ENCODE measurements around the gene BTBD8. TPM values are rescaled to one million over a fixed set of nuclear protein-coding genes. Genes with fewer than 3 reads are reported as not detected.

BTBD8 gene
- total RNA-seq, 1 experiment from 2014 or later, result 3.9 TPM

DNA sequence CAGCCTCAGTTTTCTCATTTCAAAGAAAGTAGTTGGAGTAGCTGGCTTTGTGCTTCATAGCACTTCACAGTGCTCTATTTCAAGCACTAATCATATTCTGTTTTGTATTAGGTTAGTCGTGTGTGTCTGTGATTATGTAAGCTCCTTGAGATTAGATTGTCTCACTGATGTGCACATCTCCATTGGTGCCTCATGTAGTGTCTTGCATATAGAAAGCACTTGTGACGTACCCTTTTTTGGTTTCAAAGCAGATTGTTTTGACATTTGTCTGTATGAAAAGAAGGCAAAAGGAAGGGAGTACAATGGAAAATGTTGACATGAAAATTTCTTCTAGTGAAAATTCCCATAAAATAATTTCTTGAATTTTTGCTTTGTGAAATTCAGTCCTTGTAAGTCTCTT lies 13.9 kb downstream of the BTBD8 start:
- CTCF ChIA-PET, result no interaction called here
- no peak overlapping the region for H3K4me3 ChIP-seq (ENCODE audit: low read length)
- POLR2A ChIA-PET (ENCODE audit: unreplicated experiment), result no interaction called here

GRCh38 chr1:92094595-92094994 lies 14.4 kb downstream of the BTBD8 start:
- no TSS peak for BruUV-seq (replicated peaks)
- no peak overlapping the region for H3K9ac ChIP-seq (ENCODE audit: low read length)
- H3K79me2 ChIP-seq (ENCODE audit: low read length), result no peaks in the 10 kb centered on the region
- CTCF ChIA-PET, result no interaction called here
- no peak overlapping the region for H3K4me2 ChIP-seq (ENCODE audit: low read length)
- no peaks in the 10 kb centered on the region for H4K20me1 ChIP-seq (ENCODE audit: low read length)
- intact Hi-C loops (cut with micrococcal nuclease), result no loop called here
- POLR2A ChIA-PET (ENCODE audit: unreplicated experiment), result no interaction called here
- H3K9me3 ChIP-seq (ENCODE audit: low read length), result no peaks in the 10 kb centered on the region
- no peaks in the 10 kb centered on the region for H3K9me2 ChIP-seq (replicated peaks; ENCODE audit: low read length)
- no peaks in the 10 kb centered on the region for H3K36me3 ChIP-seq (ENCODE audit: low read depth, low read length)
- H3K27ac ChIP-seq (ENCODE audit: low read length), result no peak overlapping the region
- H3K4me1 ChIP-seq (ENCODE audit: insufficient read depth, low read length), result no peaks in the 10 kb centered on the region
- TF ChIP-seq, protein P1, sequence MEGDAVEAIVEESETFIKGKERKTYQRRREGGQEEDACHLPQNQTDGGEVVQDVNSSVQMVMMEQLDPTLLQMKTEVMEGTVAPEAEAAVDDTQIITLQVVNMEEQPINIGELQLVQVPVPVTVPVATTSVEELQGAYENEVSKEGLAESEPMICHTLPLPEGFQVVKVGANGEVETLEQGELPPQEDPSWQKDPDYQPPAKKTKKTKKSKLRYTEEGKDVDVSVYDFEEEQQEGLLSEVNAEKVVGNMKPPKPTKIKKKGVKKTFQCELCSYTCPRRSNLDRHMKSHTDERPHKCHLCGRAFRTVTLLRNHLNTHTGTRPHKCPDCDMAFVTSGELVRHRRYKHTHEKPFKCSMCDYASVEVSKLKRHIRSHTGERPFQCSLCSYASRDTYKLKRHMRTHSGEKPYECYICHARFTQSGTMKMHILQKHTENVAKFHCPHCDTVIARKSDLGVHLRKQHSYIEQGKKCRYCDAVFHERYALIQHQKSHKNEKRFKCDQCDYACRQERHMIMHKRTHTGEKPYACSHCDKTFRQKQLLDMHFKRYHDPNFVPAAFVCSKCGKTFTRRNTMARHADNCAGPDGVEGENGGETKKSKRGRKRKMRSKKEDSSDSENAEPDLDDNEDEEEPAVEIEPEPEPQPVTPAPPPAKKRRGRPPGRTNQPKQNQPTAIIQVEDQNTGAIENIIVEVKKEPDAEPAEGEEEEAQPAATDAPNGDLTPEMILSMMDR (conservative IDR thresholded peaks at IDR 0.05; ENCODE audit: low read depth, low read length), result no peak
- TF ChIP-seq EZH2 (IDR thresholded peaks at IDR 0.05; ENCODE audit: low read length, unreplicated experiment) (no peak), EZH2phosphoT487 (IDR thresholded peaks at IDR 0.05; ENCODE audit: borderline replicate concordance, low read length) (no peak)
- no peak overlapping the region for H2AFZ ChIP-seq (ENCODE audit: low read length)
- no peak overlapping the region for H3K4me3 ChIP-seq (ENCODE audit: low read length)
- H3F3A ChIP-seq (ENCODE audit: low read length, unreplicated experiment), result no peaks in the 10 kb centered on the region
- ATAC-seq (no peak), DNase-seq (no peak)
- no peaks in the 10 kb centered on the region for H3K27me3 ChIP-seq (ENCODE audit: low read length)

More for the DNA sequence above, 13.9 kb downstream of the BTBD8 start:
- Histone ChIP-seq H3K9me3 (ENCODE audit: low read length) (no peaks in the 10 kb centered on the region), H3K27ac (ENCODE audit: low read length) (no peak overlapping the region), H3K4me1 (ENCODE audit: insufficient read depth, low read length) (no peaks in the 10 kb centered on the region), H3K79me2 (ENCODE audit: low read length) (no peaks in the 10 kb centered on the region), H4K20me1 (ENCODE audit: low read length) (no peaks in the 10 kb centered on the region), H3F3A (ENCODE audit: low read length, unreplicated experiment) (no peaks in the 10 kb centered on the region), H3K4me2 (ENCODE audit: low read length) (no peak overlapping the region), H3K9me2 (replicated peaks; ENCODE audit: low read length) (no peaks in the 10 kb centered on the region), H3K27me3 (ENCODE audit: low read length) (no peaks in the 10 kb centered on the region), H2AFZ (ENCODE audit: low read length) (no peak overlapping the region), H3K36me3 (ENCODE audit: low read depth, low read length) (no peaks in the 10 kb centered on the region), H3K9ac (ENCODE audit: low read length) (no peak overlapping the region)
- DNase-seq (no peak), ATAC-seq (no peak)
- no peak for TF ChIP-seq EZH2phosphoT487 (IDR thresholded peaks at IDR 0.05; ENCODE audit: borderline replicate concordance, low read length)
- TF ChIP-seq EZH2 (IDR thresholded peaks at IDR 0.05; ENCODE audit: low read length, unreplicated experiment), result no peak
- TF ChIP-seq, protein P1 (conservative IDR thresholded peaks at IDR 0.05; ENCODE audit: low read depth, low read length), result no peak
- intact Hi-C loops (cut with micrococcal nuclease), result no loop called here
- BruUV-seq (replicated peaks), result no TSS peak

- Histone ChIP-seq H3K79me2 (ENCODE audit: low read length) (no peaks in the 10 kb centered on the region), H3K4me2 (ENCODE audit: low read length) (no peak overlapping the region), H3K9ac (ENCODE audit: low read length) (no peak overlapping the region), H3K36me3 (ENCODE audit: low read depth, low read length) (no peaks in the 10 kb centered on the region), H3K9me2 (replicated peaks; ENCODE audit: low read length) (no peaks in the 10 kb centered on the region), H3K4me3 (ENCODE audit: low read length) (no peak overlapping the region), H2AFZ (ENCODE audit: low read length) (no peak overlapping the region), H3K9me3 (ENCODE audit: low read length) (no peaks in the 10 kb centered on the region), H3K4me1 (ENCODE audit: insufficient read depth, low read length) (no peaks in the 10 kb centered on the region), H3K27me3 (ENCODE audit: low read length) (no peaks in the 10 kb centered on the region), H3F3A (ENCODE audit: low read length, unreplicated experiment) (no peaks in the 10 kb centered on the region), H3K27ac (ENCODE audit: low read length) (no peak overlapping the region), H4K20me1 (ENCODE audit: low read length) (no peaks in the 10 kb centered on the region)
- CTCF ChIA-PET, result no interaction called here
- DNase-seq (no peak), ATAC-seq (no peak)
- intact Hi-C loops (cut with micrococcal nuclease), result no loop called here
- BruUV-seq (replicated peaks), result no TSS peak
- no peak for TF ChIP-seq EZH2phosphoT487 (IDR thresholded peaks at IDR 0.05; ENCODE audit: borderline replicate concordance, low read length)
- TF ChIP-seq, protein P1 (conservative IDR thresholded peaks at IDR 0.05; ENCODE audit: low read depth, low read length), result no peak
- no peak for TF ChIP-seq EZH2 (IDR thresholded peaks at IDR 0.05; ENCODE audit: low read length, unreplicated experiment)
- POLR2A ChIA-PET (ENCODE audit: unreplicated experiment), result no interaction called here
Measured at GRCh38 chr1:92095874-92096273, 15.7 kb downstream of the BTBD8 start.
